ENCODE measurements around the gene FAM163A.
"Not testable (repeated sequence)": the region's sequence is repeated elsewhere in the genome, so short reads cannot be mapped to it uniquely, and the experiment has no call there.

FAM163A gene

DNA sequence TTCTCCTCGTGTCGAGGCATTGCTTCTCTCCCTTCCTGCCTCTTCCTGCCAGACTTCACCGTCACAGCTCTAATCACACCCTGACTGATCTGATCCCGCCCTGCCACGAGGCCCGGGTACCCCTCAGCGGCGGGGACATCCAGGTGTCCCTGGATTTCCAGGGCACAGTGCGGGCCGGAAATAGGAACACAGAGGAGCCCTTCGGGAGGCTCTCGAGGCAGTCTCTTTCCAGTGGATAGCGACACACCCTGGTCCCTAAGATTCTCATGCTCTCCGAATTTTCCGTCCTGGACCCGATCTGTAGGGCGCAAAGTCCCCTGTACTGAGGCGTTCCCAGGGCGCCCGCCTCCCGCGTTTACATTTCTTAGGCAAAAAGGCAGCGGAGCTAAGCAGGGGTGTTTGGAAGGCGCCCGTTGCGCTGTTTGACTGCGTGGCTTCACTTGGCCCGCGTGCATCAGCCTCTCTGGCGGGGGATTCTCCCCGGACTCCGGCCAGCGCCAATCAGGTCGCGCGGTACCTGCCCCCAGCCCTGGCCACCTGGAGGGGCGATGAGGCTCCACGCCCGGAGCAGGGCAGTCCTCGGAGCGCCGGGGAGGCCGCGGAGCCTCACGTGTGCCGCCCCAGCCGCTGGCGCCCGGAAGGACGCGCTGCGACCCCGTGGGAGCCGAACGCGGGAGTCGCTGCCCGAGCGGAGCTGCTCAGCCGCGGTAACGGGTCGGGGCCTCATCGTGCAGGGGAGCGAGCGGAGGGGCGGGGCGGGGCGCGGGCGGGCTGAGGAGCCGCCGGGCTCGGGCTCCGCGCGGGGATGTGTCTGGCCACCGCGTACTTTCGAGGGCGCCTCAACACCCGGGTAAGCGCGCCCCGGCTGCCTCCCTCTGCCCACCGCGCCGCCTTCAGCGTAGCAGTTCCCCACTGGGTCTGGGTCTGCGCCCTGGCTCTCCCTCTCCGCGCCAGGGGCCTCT is at the start of gene FAM163A:
Gene FAM163A, plus strand, starts transcription at position 575 of the 962 bp plus-strand sequence. CDS start 69,807 bp downstream, outside the sequence.
- no peak for DNase-seq

DNA sequence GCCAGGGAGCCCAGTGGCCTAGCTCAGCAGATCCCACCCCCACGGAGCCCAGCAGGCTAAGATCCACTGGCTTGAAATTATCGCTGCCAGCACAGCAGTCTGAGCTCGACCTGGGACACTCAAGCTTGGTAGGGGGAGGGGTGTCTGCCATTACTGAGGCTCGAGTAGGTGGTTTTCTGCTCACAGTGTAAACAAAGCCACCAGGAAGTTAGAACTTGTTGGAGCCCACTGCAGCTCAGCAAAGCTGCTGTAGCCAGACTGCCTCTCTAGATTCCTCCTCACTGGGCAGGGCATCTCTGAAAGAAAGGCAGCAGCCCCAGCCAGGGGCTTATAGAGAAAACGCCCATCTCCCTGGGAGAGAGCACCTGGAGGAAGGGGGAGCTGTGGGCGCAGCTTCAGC is 48.6 kb upstream of the FAM163A start:
- DNase-seq = not testable (repeated sequence)

DNA sequence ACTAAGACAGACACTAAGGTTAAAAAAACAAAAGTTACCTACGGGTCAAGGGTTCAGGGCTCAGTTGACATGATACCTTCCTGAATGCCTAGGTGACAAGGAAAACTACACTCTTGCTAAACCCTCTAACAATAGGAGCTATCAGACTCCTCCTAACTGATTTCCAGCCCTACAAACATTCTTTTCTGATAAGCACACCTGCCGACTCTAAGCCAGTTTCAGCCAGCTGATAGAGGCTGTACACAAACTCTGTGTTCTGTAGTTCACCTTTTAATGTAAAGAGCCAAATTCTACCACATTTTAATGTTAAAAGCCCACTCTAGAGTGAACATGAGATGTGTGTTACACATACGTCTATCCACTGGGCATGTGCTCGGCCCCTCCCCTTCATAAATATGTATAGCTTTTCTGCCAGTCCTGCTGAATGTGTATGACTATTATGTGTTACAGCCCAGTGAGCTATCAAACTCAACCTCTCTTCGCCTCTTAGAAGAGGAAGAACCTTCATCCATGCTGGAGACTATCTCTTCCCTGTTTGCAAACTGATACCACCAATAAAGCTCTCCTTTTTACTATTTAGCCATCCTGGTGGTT is 40.0 kb upstream of the FAM163A start:
- no peak for DNase-seq

DNA sequence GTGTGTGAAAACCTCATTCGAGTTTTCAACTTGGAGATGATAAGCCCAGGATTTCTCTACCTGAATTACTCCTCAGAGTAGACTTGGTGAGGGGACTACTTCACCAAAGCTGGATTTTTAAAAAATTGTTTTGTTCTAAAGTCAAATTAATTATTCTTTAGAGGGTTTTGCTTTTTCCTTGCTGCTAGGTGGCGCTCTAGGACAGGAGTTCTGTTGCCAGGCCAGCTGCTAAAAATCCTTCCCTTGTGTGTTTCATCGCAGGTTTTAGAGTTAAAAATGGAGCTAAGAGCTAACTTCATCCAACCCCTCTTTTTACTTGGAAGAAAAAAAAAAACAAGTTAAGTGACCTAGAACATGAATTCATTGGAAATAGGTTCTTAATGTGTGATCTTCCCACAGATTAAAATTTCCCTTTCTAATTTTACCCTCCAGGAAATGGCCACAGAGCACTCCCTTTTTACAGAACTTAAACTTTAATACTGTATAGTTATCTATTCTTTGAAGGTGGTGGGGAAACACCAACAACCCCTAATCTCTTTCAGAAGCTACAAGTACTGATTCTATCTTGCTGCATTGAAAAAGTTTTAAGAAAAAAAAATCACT is 36.7 kb upstream of the FAM163A start:
- DNase-seq = peak; percentile 69

DNA sequence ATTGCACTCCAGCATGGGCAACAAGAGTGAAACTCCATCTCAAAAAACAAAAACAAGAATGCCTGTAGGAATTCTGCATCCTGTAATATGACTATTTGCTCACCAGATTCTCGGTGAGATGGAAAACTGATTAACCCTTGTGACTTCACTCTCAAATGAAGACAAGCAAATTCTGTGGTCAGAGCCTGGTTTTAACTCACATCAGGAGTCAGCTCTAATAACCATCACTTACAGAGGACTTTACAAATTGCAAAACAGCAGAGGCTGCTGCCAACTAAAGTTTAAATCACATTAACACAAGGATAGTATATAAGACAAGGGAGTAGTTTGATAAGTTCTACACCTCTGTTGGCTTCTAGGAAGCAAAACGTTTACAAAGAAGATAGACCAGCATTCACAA is 35.7 kb upstream of the FAM163A start:
- DNase-seq = no peak

DNA sequence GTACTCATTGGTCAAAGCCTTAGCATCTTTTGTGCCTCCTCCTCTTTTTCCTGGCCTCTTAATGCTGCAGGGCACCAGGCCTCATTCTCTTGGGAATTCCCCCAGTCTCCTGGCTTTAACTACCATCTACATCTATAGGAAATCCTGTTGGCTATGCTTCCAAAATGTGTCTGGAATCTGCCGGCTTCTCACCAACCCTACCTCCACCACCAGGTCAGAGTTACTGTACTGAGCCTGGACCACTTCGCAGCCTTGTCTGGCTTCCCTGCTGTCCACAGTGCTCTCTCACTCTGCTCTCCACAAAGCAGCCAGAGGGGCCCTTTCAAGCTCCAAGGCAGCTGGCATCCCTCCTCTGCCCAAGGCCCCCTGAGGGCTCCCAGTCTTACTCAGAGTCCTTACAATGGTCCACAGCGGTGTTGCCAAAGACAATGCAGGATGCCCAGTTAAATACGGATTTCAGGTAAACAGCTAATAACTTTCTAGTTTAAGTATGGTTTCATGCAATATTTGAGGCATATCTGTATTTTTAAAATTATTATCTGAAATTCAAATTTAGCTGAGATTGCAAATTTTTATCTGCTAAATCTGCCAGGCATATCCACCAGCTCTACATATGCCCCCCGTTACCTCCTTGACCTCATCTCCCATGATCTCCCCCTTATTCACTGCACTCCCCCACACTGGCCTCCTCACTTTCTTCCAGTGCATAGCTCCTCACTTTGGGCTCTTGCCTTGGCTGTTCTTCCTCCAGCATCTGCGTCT is 34.5 kb upstream of the FAM163A start:
- no peak for DNase-seq

DNA sequence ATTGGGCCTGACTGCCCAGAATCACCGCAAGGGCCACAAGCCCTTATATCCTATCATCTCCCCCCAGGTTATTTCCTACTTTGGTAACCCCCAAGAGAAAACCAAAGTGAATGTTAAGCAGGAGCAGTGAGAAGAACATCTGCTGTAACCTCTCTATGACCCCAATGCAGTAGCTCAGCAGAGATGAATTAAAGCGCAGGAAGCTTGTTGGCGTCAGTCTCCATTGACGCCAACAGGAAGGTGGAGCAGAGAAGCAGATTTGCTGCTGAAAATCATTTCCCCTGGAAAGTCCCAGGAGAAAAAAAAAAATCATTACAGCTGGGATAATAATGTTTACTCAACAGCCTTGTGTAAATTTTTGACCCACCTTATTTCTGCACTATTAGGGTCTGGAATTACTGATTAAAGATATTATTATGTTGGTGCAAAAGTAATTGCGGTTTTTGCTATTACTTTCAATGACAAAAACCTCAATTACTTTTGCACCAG is 33.2 kb upstream of the FAM163A start:
- peak; percentile 72 for DNase-seq

DNA sequence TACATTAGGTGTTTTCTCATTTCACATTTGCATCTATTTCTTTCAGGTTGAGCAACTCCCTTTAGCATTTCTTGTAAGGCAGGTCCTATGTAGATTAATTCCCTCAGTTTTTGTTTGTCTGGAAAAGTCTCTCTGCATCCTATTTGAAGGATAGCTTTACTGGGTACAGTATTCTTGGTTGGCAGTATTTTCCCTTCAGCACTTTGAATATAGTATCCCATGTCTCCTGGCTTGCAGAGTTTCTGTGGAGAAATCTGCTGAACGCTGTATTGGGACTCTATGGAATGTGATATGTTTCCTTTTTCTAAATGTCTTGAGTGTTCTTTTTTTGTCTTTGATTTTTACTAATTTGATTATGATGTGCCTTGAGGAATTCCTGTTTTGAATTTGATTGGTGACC is 28.9 kb upstream of the FAM163A start:
- no peak for DNase-seq

DNA sequence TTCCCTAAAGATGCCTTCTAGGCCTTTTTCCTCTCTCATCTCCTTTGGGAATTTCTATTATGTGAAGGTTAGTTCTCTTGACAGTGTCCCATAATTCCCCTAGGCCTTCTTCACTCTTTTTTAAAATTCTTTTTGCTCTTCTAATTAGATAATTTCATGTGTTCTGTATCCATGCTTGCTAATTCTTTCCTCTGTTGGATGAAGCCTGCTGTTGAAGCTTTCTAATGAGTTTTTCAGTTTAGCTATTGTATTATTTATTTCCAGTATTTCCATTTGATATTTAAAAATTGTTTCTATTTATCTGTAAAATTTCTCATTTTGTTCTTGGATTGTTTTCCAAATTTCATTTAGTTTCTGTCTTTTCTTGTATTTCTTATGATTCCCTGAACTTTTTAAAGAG is 28.5 kb upstream of the FAM163A start:
- no peak for DNase-seq

DNA sequence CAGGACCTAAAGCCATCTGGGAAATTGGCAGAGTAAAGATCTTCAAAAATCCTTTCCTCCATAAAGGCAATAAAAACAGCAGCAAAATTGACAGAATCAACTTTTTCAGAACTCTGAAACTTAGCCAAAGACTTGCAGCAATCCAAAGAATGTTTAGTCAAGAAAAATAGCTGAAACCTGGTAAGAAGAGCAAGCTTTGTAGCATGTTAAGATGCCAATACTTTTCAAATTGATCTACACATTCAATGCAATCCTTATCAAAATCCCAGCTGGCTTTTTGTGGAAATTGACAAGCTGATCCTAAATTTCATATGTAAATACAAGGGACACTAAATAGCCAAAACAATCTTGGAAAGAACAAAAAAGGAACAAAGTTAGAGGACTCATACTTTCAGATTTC is 23.8 kb upstream of the FAM163A start:
- no peak for DNase-seq

DNA sequence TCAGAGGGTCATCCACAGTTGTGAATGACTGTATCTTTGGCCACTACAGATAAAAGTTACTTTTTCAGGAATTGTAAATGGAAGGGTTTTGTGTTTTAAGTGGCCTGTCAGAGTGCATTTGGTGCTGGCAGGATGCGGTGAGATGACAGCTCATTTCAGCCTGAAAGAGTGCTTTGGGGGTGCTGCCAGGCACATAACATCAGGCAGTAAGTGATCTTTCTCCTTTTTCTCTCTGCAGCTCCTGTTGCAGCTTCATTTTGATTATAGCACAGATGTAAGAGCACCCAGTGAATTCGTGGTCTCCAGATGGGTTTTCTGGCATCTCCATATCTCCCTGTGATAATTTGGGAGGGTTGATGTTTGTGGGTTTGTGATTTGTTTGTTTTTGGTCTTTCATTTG is 14.8 kb upstream of the FAM163A start:
- DNase-seq = no peak

DNA sequence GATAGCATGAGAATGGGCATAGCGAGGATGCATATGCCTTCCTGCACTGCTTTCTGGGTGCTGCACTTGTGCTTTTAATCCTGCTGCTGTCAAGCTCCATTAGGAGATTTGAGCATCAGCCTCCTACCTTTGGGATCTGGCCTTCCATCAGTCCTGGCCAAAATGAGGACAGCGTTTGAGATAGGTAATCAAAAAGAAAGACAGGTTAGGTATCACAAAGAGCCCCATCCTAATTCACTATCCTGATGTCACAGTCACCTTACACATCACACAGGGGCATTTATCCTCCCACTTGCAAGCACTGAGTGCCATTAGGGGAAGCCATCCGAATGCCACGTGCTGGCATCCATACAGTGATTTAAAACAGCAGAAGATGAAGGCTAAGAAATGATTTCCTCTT is 13.2 kb upstream of the FAM163A start:
- DNase-seq = no peak

DNA sequence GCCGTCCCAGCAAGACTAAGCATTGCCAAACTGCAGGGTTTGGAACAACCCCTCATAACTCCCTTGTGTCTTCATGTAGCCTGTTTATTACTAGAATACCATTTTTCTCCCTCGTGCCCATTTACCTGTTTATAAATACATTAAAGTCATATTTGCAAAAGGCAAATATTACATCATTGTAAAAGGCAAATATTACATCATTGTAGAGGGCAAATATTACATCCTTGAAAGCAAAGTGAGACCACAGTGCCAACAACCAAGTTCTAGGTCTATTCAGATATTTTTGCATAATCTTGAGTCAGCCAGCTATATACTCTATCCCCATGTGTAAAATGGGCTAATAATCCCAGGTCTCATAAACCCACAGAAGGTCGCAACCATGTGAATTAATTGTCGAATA is 11.4 kb upstream of the FAM163A start:
- no peak for DNase-seq

DNA sequence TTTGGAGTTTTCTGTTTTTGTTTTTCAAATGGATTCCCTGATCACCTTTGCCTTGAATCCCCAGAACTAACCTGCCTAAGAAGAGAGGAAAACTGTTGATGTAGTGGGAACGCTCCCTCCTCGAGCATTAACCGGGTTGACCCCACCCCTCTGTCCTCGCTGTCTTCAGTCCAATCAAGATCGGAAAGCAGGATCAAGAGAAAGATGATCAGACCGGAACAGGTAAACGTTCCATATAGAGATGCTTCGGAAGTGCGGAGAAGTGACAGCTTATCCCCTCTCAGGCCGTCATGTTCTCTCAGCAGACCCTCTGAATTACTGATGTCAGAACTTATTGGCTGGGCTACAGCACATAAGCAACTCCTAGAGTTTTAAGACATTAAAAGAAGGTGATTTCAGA is 800 bp upstream of the FAM163A start:
- DNase-seq = no peak

DNA sequence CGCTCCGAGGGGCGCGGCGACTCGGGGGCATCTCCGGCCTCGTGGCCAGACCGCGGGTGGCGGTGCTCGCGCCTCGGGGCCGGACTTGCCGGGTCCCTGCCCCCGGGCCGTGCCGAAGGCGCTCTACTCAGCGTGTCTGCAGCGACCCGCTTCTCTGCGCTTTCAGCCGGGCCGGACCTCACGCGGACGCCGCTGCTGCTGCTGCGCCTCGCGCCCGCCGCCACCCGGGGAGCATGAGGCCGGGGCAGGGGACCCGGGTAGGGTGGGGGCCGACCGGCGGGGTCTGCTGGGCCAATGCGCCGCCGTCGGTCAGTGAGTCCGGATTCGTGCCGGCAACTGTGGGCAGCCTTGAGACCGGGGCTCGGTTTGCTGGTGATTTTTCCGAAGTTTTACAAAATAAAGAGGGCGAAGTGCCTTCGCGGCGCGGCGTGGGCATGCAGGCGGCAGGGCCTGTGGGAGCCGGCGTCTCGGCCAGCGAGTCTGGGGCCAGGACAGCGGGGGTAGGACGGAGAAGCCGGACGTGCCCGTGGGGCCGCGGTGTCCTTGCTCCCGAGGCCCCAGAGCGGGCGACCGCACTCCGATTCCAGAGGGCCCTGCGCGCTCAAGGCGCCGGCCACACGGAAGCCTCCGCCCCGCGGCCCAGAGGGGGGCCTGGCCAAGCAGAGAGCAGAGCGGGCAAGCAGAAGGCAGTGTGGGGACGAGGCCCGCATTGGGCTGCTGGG is 749 bp downstream of the FAM163A start:
- DNase-seq = no peak

DNA sequence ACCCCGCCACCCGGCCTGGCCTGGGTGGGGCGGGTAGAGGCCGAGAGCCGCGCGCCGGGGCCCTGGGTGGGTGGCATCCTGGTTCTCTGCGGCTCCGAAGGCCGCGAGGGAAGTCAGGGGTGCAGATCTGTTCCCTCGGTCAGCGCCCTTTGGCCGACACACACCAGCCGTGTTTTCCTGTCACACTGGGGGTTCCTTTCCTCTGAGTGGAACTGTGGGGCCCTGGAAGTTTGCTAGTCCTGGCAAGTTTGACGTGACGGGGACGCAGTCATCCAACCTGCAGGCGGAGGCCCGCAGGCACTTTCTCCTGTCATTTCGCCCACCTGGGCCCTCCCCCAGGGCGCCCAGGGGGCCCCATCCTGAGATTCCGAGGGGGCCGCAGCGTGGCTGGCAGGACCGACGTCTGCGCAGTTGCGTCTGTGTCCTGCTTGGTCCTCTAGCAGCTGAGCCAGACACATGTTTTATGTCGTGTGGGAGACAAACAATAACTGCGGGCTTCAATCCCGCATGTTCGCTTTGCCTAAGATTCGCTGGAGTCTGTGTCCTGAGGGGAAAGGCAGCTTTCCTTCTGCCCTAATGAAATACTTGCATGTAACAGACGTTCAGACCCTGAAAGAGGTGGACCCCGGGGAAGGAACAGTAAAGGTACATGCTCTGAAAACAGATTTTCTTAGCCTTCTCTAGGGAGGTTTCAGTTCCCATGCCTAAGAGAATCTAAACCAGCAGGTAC is 1.5 kb downstream of the FAM163A start:
- no peak for DNase-seq

DNA sequence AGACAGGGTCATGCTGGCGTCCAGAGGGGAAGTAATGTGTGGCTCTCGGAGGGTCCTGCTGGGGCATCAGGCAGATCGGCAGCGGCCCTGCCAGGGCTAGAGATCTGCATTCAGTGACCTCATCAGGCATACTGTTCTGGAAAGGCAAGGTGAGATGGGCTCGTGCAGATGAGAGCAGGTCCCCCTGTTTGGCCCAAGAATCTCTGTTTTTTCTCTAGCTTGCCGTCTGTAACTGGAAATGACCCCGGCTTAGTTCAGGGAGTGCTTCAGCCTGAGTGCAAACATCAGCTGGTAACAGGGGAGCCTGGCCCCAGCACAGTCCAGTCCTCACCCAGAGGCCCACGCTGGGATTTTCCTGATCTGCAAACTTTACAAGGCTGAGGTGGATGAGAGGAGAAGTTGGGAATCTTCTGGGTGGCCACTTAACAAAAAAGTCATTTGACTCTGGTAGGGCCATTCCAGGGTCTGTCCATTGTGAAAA is 2.1 kb downstream of the FAM163A start:
- no peak for DNase-seq

DNA sequence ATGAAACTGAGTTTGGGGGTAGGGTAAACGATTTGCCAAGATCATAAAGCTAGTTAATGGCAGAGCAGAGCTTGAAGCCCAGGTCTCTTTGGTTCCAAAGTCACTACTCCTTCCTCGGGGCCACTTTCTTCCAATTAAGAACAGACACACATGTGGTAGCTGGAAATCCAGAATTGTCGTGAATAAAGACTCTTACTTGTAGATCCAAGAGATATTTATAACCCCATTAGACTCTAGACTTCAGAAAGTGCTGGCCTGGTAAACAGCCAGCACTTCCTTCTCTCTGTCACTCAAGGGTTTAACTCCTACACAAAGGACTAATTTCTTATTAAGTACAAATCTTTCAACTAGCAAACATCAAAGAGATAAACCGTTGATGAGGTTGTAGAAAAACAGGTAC is 2.7 kb downstream of the FAM163A start:
- DNase-seq = no peak

DNA sequence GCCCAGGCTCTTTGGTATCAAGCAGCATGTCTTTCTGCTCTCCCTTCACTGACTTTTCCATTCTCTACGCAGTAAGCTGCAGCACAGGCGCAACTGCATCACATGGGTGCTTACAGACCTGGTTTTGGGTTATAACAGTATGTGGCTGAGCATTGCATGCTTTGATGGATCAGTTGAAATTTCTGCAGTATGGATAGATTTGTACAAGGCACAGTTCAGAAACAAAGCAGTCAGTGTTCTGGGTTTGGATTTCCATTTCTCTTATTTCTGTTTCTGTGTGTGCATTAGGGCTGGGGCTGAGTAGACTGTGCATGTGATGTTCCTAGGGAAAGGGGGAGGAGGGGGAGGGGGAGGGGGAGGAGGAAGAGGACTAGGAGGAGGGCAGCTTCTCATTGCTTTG is 4.5 kb downstream of the FAM163A start:
- DNase-seq = no peak

DNA sequence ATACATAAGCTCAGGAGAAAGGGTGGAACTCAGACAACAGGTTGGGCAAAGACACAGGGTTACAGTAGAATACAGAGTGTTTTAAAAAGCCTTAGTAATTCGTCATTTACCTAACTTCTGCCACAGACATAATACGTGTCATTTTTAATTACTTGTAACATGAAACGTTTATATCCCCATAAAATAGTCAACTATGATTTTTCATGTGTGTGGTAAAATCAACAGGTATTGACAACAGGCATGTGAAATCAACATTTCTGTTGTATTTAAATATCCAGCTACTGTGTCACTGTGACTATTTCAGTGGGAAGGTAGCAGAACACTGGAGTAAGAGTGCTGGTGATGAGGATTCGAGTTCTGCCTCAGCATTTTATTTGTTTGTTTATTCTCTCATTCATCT is 5.7 kb downstream of the FAM163A start:
- no peak for DNase-seq

DNA sequence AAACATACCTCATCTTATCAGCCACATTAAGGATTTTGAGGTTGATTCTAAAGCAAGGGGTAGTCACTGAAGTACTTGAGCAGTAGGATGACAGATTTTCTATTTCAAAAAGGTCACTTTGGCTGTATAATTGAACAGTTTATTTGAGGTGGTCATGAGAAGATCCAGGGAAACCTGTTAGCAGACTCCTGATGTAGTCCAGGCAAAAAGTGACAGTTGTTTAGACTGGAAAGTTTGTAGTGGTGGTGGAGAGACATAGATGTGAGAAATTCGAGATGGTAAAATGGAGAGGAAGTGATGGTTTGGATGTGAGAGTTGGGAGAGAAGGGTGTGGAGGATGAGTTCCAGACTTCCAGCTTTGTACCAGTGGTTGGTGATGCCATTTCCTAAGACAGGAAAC is 7.5 kb downstream of the FAM163A start:
- DNase-seq = no peak

DNA sequence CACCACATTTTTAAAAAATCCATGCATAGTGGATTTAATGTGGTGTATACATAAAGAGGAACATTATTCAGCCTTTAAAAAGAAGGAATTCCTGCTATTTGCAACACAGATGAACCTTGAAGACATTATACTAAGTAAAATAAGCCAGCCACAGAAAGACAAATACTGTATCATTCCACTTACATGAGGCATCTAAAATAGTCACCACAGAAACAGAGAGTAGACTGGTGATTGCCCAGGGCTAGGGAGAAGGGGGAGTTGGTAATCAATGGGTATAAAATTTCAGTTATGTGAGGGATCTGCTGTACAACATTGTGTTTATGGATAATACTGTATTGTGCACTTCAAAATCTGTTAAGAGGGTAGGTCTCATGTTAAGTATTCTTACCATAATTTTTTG is 10.0 kb downstream of the FAM163A start:
- DNase-seq = no peak
